ENCODE results near the gene SORCS2.
"Not testable (repeated sequence)": the region's sequence is repeated elsewhere in the genome, so short reads cannot be mapped to it uniquely, and the experiment has no call there.

The SORCS2 gene

DNA sequence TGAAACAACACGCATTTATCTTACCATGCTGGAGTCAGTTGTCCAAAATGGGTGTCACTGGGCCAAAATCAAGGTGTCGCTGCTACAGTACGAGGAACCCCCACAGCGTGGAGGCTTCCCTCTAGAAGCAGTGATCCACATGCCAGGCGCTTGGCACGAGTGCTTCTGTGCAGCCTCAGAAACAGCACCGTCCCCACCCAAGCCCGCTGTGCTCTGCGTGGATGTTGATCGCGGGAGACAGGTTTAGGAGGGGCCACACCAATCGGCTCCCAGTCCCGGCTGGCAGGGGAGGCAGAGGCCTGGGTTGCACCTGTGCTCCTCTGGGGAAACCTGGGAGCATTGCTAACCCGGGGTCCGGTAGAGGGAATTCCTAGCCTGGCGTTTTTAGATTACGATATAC, 407.9 kb downstream of the SORCS2 start:
- no peak for DNase-seq

DNA sequence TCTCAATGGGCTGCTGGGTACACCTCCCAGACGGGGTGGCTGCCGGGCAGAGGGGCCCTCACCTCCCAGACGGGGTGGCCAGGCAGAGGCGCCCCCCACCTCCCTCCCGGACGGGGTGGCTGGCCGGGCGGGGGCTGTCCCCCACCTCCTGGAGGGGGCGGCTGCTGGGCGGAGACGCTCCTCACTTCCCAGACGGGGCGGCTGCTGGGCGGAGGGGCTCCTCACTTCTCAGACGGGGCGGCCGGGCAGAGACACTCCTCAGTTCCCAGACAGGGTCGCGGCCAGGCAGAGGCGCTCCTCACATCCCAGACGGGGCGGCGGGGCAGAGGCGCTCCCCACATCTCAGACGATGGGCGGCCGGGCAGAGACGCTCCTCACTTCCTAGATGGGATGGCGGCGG, 409.8 kb downstream of the SORCS2 start:
- DNase-seq = not testable (repeated sequence)

DNA sequence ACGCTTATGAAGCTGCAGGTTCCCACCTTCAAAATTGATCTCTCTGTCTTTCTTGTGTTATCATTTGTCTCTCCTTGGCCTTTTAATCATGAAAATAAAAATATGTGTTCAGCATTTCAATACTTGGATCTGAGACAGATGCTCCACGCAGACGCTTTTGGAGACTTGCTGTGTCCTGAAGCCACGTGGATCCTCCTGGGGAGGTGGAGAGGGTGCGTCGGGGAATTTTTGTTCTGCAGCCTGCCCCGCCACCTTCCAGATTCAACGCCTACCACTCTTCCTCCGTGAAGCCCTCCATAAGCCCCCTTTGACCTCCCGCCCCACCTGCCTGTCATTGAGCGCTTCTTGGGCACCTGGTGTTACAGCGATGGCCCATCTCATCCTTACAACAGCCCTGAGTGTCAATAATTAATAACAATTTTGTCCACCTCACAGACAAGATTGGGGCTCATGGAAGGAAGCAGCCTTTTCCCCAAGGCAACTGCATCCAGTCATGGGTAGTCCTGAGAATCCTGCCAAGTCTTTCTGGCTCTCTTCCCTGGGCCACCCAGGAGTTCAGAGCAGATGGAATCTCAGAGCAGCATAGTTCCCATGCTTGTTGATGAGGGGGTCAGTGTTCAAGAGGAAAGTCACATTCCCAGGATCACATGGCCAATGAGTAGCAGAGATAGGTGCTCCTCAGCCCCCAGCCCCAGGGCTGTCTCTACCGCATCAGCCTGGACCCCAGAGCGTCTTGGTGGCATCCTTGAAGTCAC, 415.0 kb downstream of the SORCS2 start:
- DNase-seq = no peak

- DNase-seq = no peak
Observed at GRCh38 chr4:7608046-7608445, 415.7 kb downstream of the SORCS2 start.

GRCh38 chr4:7609316-7609715, 417.0 kb downstream of the SORCS2 start:
- DNase-seq = no peak

- no peak for DNase-seq
Observed at GRCh38 chr4:7610022-7610670, 417.8 kb downstream of the SORCS2 start.

- DNase-seq = no peak
Observed at GRCh38 chr4:7610841-7611240, 418.5 kb downstream of the SORCS2 start.

DNA sequence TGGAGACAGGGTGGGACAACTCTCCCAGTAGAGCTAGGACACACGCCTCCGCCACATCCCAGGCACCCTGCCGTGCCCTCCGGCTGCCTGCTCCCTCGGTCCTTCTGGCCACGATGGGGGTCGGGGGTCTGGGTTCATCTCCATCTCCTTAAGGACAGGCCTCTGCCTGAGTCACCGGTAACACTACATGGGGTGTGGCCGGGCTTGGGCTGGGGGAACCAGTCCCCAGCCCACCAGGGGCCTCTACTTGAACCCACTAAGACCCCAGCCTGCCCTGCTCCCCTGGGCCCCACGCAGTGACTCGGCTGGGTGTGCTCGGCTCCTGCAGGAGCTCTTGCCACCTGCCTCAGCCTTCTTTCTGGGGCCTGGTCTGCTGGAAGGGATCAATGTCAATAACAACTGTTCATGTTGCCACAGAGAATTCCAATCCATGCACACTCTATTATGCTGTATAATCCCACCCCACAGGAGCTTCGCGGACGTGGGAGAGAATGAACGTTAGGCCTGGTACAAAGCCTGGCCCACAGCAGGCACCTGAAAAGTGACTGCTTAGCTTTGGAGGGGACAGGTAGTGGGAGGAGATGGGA, 420.1 kb downstream of the SORCS2 start:
- DNase-seq = peak; percentile 1

GRCh38 chr4:7614350-7614949, 422.1 kb downstream of the SORCS2 start:
- DNase-seq = no peak

DNA sequence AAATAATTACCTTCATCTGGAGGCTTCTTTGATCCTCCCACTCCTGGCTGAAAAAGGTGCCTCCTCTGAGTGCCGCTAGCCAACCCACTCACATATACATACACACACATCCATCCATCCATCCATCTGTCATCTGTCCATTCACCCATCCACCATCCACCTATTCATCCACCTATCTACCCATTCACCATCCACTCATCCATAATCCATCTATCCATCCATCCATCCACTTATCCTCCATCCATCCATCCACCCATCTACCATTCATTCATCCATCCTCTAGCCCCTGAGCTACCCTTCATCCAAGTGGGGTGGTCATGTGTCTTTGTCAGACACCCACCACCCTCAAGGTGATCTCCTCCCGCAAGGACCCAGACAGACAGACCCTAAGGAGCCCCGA, 423.9 kb downstream of the SORCS2 start:
- DNase-seq = no peak

GRCh38 chr4:7618361-7618760, 426.0 kb downstream of the SORCS2 start:
- no peak for DNase-seq

DNA sequence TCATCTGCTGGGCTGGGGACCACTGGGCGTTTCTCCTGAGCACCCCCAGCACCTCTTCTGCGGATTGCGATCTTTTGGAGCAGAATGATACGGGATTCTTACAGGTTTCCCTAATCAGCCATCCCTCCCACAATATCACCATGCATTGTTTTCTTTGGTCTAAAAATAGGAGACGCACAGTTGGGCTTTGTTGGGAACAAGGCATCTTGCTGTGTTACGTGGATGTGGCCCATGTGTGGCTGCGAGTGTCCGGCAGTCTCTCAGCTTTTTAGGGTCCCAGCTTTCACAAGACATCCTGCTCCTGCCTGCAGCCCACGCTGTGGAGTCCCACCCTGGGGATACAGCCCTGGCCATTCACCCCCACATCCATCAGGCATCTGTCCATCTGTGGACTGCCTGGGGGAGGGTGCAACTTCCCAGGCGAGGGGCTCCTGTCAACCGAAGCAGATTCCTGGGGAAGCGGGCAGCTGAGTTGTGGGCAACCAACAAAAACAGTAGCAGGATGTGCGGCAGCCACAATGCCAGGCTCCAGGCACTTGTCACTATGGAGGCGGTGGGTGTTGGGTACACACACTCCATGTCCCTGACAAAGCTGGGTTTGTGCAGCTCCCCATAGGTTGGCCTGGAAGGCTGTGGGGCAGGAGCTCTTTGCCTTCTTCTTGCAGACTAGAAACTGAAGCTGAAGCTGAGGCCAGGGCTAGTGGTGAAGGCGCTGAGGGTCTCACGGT, 427.9 kb downstream of the SORCS2 start:
- no peak for DNase-seq

- no peak for DNase-seq
Observed at GRCh38 chr4:7620814-7621176, 428.5 kb downstream of the SORCS2 start.

- no peak for DNase-seq
Observed at GRCh38 chr4:7621252-7622035, 429.1 kb downstream of the SORCS2 start.

DNA sequence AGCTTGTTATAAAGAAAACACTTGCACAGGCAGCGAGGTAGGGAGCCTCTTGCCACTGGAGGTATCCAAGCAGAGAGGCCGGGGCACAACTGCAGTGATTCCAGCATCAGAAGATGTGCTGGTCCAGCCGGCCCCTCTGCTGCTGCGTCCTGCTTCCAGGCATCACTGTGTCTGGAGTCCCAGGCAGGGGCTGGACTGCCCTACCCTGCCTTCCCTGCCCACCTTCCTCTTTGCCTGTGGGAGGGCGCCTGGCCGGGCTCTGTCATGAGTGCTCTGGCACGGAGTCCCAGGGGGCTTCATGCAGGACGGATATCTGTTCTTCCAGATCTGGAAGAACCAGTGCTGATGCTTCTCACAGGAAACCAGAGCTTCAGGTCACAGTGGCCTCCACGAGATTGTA, 430.0 kb downstream of the SORCS2 start:
- no peak for DNase-seq

DNA sequence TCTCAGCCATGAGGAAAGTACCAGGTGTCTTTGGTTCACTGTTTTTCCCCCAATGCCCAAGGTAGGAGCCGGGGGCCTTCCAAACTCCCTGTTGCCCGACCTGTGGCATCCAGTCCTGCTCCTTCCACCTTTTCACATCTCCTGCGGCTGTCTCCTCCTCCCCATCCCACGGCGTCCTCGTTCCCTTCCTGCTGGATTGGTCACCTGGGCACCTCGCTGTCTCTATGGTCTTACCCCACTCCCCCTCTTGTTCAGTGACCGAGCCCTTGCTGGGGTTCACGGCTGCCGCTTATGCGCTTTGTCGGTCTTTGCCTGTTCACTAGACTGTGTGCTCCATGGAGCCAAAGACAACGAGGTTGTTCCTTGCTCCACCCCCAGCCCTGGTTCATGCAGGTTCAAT, 431.1 kb downstream of the SORCS2 start:
- no peak for DNase-seq

DNA sequence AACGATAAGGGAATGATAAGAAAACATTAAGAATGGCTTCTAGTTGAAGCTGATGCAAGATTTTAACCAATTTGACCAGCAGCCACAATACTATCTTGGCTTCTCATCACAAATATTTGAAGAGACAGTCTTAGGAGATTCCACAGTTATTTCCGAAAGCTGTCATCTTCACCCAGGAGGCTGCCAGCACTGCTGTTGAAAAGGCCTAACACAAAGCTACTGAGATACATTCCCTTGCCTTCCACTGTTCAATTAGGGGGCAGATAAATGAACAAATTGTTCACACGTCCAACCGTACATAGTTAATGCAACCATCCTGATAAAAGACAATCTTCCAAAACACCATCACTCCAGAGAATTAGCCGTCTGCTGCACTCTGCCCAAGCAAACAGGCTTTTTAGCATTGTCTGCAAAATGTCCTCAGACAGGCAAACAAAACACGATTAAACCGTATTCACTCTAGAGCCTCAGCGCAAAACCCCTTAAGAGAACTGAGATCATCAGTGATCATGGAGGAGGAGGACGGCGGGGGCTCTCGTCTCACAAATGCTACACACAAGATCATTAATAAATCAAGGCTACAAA, 432.1 kb downstream of the SORCS2 start:
- no peak for DNase-seq

DNA sequence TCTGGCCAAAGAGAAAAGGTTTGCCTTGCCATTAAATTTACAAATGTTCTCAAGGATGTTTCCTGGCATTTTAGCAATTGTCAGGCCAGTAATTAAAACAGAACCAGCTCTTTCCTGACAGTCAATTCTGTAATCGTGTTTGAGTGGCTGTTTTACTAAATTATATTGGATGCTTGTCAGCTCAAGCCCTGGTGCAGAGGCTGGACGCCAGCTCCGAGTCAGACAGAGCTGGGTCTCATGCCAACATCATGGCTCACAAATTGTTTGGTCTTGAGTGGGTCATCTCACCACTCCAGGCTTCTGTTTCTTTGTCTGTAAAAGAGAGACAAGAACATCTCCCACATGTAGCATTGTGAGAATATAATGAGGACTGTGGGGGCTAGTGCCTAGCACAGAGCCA, 432.7 kb downstream of the SORCS2 start:
- DNase-seq = no peak

DNA sequence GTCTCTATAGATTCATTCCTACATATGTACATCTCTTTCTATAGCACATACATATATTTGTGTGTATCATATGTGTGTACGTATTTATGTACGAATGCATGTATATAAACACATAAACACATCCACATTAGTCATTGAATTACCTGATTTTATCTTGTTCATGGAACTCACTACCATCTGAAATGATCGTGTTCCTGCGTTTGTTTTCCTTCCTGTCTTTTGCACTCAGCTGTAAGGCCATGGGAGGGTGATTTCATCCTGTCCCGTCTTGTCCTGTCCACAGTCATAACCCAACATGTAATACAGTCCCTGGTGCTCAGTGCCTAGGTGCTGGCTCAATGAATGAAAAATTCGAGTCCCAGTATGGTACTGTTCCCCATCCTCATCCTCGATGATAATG, 434.2 kb downstream of the SORCS2 start:
- no peak for DNase-seq

- DNase-seq = no peak
Observed at GRCh38 chr4:7627251-7628250, 435.2 kb downstream of the SORCS2 start.

DNA sequence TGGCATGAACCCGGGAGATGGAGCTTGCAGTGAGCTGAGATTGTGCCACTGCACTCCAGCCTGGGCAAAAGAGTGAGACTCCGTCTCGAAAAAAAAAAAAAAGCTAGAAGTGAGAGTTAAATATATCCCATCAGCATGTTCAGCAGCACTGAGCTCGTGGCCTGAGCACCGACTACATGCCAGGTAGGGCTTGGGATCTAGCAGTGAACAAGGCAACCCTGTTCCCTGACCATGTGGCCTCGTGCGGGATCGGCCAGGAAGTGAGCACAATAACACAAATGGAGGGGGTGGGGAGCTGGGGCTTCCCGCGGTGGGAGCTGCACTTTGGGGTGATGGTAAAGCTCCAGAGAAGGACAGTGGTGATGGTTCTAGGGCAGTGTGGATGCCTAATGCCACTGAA, 436.1 kb downstream of the SORCS2 start:
- no peak for DNase-seq
